ENCODE results near the gene ST3GAL4. TPM values are rescaled to one million over a fixed set of nuclear protein-coding genes. Genes with fewer than 3 reads are reported as not detected.
A peak's percentile ranks its signal among the peaks of the same experiment; 100 is the strongest.

ST3GAL4 gene
- total RNA-seq, 1 donor from 2014 or later, result 41.5 TPM

DNA sequence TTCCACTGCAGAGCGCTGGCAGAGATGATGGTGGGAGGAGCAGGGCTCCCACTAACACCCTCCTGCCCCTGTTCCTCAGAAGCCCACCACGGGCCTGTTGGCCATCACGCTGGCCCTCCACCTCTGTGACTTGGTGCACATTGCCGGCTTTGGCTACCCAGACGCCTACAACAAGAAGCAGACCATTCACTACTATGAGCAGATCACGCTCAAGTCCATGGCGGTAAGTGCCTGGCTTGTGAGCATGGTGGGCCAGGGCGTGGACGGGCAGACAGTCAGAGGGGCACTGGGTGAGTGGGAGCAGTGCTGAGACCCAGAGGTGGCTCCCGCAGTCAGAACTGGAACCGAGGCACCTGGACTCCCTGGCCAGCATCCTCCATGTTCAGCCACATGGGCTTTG is 57.9 kb downstream of the ST3GAL4 start:
- H3K36me3 ChIP-seq, result peaks cover 0 to 12% of the 10 kb centered on the region in 2 donors
- no peaks in the 10 kb centered on the region for H3K27me3 ChIP-seq
- peak overlapping the region; percentile 86 for H3K27ac ChIP-seq
- no peak overlapping the region for H3K4me3 ChIP-seq
- intact Hi-C loops (cut with DNase I), result loop anchor here (10.0 kb wide), 1 partner anchor 109 kb away; the partner anchor contains the start of gene DCPS
- H3K9me3 ChIP-seq, result no peaks in the 10 kb centered on the region
- DNase-seq (ENCODE audit: extremely low spot score in 2 of 2), result no peak
- TF ChIP-seq POLR2AphosphoS5 (IDR thresholded peaks at IDR 0.05; ENCODE audit: insufficient read depth in 1 of 2, low read depth in 1 of 2) (no peak), POLR2A (IDR thresholded peaks at IDR 0.05) (no peak)
- TF ChIP-seq, protein P1, sequence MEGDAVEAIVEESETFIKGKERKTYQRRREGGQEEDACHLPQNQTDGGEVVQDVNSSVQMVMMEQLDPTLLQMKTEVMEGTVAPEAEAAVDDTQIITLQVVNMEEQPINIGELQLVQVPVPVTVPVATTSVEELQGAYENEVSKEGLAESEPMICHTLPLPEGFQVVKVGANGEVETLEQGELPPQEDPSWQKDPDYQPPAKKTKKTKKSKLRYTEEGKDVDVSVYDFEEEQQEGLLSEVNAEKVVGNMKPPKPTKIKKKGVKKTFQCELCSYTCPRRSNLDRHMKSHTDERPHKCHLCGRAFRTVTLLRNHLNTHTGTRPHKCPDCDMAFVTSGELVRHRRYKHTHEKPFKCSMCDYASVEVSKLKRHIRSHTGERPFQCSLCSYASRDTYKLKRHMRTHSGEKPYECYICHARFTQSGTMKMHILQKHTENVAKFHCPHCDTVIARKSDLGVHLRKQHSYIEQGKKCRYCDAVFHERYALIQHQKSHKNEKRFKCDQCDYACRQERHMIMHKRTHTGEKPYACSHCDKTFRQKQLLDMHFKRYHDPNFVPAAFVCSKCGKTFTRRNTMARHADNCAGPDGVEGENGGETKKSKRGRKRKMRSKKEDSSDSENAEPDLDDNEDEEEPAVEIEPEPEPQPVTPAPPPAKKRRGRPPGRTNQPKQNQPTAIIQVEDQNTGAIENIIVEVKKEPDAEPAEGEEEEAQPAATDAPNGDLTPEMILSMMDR (IDR thresholded peaks at IDR 0.05), result no peak
- peaks cover 53% of the 10 kb centered on the region for H3K4me1 ChIP-seq

DNA sequence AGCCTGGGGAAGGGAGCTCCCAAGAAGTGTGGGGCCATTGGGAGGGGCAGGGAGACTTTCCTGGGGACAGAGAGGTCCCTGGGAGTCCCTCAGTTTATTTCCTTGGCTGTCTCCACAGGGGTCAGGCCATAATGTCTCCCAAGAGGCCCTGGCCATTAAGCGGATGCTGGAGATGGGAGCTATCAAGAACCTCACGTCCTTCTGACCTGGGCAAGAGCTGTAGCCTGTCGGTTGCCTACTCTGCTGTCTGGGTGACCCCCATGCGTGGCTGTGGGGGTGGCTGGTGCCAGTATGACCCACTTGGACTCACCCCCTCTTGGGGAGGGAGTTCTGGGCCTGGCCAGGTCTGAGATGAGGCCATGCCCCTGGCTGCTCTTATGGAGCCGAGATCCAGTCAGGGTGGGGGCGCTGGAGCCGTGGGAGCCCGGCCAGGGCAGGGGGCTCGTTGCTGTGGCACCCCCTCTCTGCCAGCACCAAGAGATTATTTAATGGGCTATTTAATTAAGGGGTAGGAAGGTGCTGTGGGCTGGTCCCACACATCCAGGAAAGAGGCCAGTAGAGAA is 58.4 kb downstream of the ST3GAL4 start:
- peaks cover 53% of the 10 kb centered on the region for H3K4me1 ChIP-seq
- intact Hi-C loops (cut with DNase I), result loop anchor here (10.0 kb wide), 1 partner anchor 109 kb away; the partner anchor contains the start of gene DCPS

GRCh38 chr11:126414615-126415014 is 59.1 kb downstream of the ST3GAL4 start:
- no peak for DNase-seq (ENCODE audit: extremely low spot score in 2 of 2)
- Histone ChIP-seq H3K27ac (peak overlapping the region; percentile 86), H3K4me3 (no peak overlapping the region), H3K27me3 (no peaks in the 10 kb centered on the region), H3K9me3 (no peaks in the 10 kb centered on the region), H3K4me1 (peaks cover 53% of the 10 kb centered on the region), H3K36me3 (peaks cover 0 to 3% of the 10 kb centered on the region in 2 donors)
- TF ChIP-seq POLR2A (IDR thresholded peaks at IDR 0.05) (no peak), POLR2AphosphoS5 (IDR thresholded peaks at IDR 0.05; ENCODE audit: insufficient read depth in 1 of 2, low read depth in 1 of 2) (no peak)
- TF ChIP-seq, protein P1 (IDR thresholded peaks at IDR 0.05), result no peak
- intact Hi-C loops (cut with DNase I), result loop anchor here (5.0 to 10.0 kb wide), 2 partner anchors 57 to 110 kb away; partner anchors contain the start of genes DCPS and ST3GAL4

More for the DNA sequence above, 58.4 kb downstream of the ST3GAL4 start:
- Histone ChIP-seq H3K9me3 (no peaks in the 10 kb centered on the region), H3K27me3 (no peaks in the 10 kb centered on the region), H3K27ac (peak overlapping the region; percentile 86), H3K4me3 (no peak overlapping the region), H3K36me3 (peaks cover 0 to 8% of the 10 kb centered on the region in 2 donors)
- TF ChIP-seq POLR2A (IDR thresholded peaks at IDR 0.05) (no peak), POLR2AphosphoS5 (IDR thresholded peaks at IDR 0.05; ENCODE audit: insufficient read depth in 1 of 2, low read depth in 1 of 2) (no peak)
- TF ChIP-seq, protein P1 (IDR thresholded peaks at IDR 0.05), result no peak
- DNase-seq (ENCODE audit: extremely low spot score in 2 of 2), result no peak

GRCh38 chr11:126415128-126415527 is 59.6 kb downstream of the ST3GAL4 start:
- TF ChIP-seq, protein P1 (IDR thresholded peaks at IDR 0.05), result no peak
- TF ChIP-seq POLR2A (IDR thresholded peaks at IDR 0.05) (no peak), POLR2AphosphoS5 (IDR thresholded peaks at IDR 0.05; ENCODE audit: insufficient read depth in 1 of 2, low read depth in 1 of 2) (no peak)
- Histone ChIP-seq H3K27me3 (no peaks in the 10 kb centered on the region), H3K36me3 (peaks cover 0 to 3% of the 10 kb centered on the region in 2 donors), H3K4me1 (peaks cover 53% of the 10 kb centered on the region), H3K9me3 (no peaks in the 10 kb centered on the region), H3K27ac (peak overlapping the region; percentile 86), H3K4me3 (peak overlapping the region in 1 of 2 donors; percentile 52)
- intact Hi-C loops (cut with DNase I), result loop anchor here (5.0 to 10.0 kb wide), 2 partner anchors 58 to 110 kb away; partner anchors contain the start of genes DCPS and ST3GAL4
- DNase-seq (ENCODE audit: extremely low spot score in 2 of 2), result peak in 1 of 2 donors; percentile 98
